ENCODE data around the gene AKAP13.
"Not testable (repeated sequence)": the region's sequence is repeated elsewhere in the genome, so short reads cannot be mapped to it uniquely, and the experiment has no call there.

The AKAP13 gene

GRCh38 chr15:85581495-85581894, 201.1 kb downstream of the AKAP13 start:
- no peak for DNase-seq

- DNase-seq, result no peak
Measured at GRCh38 chr15:85582131-85583079, 202.0 kb downstream of the AKAP13 start.

GRCh38 chr15:85583442-85583841, 203.0 kb downstream of the AKAP13 start:
- DNase-seq, result no peak

GRCh38 chr15:85583923-85584390, 203.6 kb downstream of the AKAP13 start:
- DNase-seq, result peak; percentile 6

GRCh38 chr15:85584872-85585271, 204.5 kb downstream of the AKAP13 start:
- no peak for DNase-seq

GRCh38 chr15:85586196-85586595, 205.8 kb downstream of the AKAP13 start:
- DNase-seq, result not testable (repeated sequence)

DNA sequence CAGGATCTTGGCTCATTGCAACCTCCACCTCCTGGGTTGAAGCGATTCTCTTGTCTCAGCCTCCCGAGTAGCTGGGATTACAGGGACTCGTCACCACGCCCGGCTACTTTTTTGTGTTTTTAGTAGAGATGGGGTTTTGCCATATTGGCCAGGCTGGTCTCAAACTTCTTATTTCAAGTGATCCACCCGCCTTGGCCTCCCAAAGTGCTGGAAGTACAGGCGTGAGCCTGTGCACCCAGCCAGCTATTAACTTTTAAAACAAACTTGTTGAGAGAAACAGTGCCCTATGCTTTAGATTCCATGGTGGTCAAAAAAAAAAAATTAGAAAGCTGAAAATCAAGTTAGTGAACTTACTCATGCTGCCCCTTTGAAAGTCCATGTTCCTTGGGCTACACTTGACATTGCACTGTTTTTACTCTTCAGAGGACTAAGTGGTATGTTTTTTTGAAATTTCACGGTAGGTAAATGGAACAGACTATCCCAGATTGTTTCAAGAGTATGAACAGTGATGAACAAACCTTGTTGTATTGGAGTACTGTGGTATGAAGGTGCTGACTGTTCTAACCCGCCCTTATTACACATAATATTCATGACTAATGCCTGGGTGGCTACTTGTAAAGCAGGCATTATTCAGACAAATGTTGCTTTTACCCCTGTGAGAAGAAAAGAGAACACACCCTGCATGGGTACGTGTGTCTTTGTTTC, 207.5 kb downstream of the AKAP13 start:
- no peak for DNase-seq

GRCh38 chr15:85588677-85589076, 208.3 kb downstream of the AKAP13 start:
- DNase-seq, result no peak

DNA sequence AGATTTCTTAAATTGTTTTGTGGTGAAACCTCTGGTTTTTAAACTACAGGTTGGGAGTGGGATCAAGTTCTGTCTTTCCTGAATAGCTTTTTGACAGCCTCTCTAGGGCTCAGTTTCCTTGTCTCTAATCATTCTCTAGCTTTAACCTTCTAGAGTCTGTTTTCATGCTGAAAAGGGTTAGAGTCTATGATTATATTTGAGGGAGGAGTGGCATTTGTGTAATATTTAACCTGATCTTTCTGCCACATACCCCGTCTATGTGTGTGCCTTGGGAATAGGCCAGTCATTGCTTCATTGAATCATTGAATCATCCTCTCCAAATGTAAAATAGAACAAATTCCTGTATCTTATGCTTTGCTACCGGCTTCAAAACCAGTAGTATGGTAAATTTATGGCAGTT, 209.4 kb downstream of the AKAP13 start:
- DNase-seq, result no peak

GRCh38 chr15:85591622-85592021, 211.2 kb downstream of the AKAP13 start:
- DNase-seq, result no peak

GRCh38 chr15:85592148-85592547, 211.7 kb downstream of the AKAP13 start:
- DNase-seq, result no peak

DNA sequence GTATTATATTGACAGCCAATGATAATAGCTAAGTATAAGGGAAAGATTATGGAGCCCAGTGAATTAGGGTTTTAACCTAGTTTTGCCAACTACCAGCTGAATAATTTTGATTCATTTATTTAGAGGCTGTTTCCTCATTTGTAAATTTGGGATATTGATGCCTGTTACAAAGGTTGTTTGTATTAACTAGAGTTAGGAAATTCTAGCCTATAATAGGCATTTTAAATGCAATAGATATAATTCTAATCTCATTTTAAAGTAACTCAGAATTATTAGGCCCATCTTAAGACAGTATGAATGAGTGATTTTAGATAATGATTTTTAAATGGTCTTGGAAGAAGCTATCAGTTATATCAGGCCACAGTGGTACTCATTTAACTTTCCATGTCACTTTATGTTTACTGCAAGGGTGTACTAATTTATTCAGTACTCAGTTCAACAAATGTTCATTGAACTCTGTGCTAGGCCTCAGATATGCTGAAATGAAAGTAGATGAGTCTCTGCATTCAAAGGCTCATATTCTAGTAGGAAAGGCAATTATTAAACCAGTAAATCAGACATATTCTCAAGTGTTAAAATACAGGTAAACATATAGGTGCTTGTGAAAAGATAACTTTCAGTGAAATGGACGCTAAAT, 213.5 kb downstream of the AKAP13 start:
- DNase-seq, result no peak

- DNase-seq, result no peak
Measured at GRCh38 chr15:85595804-85596536, 215.6 kb downstream of the AKAP13 start.

GRCh38 chr15:85597155-85597815, 216.9 kb downstream of the AKAP13 start:
- no peak for DNase-seq

GRCh38 chr15:85598219-85598618, 217.8 kb downstream of the AKAP13 start:
- DNase-seq, result no peak

DNA sequence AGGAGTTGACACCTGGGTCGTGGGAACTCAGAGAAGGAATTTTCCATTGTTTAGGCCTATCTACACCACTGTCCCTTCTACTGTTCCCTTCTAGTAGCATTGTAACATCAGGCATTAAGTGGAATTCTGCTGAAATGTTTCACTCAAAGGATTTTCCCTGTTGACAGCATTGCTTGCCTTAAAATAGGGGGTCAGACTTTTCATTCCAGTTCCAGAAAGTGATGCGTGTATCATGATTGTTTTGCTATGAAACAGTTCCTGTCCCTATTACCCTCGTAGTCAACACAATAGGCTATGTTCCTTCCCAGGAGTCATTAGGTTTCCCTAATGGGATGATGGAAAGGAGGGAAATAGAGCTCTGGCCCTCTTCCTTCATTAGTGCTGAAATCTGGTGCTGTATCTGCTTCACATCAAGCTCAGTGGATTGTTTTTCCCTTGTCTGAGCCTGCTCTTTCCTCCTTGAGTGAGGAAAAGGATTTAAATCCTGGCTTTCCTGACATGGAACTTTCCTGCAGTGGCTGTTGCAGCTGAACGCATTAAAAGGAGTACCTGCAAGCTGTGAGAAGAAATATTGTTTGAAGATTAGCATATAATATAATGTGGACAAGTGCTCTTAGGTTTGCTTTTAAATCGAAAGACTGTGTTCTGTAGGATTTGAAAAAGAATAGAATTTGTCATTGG, 218.5 kb downstream of the AKAP13 start:
- DNase-seq, result no peak

DNA sequence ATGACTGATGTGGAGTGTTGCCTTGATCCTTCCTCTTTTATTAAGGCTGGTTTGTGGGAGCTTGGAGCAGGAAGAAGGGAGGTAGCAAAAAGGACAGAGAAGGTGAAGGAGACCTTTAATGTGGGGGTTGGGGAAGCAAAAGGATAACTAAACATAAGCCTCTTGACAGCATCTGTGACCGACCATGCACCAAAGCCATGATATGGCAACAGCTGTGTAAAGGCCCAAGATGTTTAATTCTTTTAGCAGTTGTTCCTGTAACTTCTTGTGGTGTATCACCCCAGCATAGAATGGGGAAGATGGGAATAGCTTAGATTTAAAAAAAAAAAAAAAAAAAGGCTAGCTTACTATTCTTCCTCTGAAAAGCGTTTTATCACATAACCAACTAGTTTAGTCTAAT, 219.6 kb downstream of the AKAP13 start:
- DNase-seq, result no peak

- DNase-seq, result no peak
Measured at GRCh38 chr15:85603160-85603559, 222.8 kb downstream of the AKAP13 start.

- no peak for DNase-seq
Measured at GRCh38 chr15:85603703-85604102, 223.3 kb downstream of the AKAP13 start.

- no peak for DNase-seq
Measured at GRCh38 chr15:85604194-85604593, 223.8 kb downstream of the AKAP13 start.

DNA sequence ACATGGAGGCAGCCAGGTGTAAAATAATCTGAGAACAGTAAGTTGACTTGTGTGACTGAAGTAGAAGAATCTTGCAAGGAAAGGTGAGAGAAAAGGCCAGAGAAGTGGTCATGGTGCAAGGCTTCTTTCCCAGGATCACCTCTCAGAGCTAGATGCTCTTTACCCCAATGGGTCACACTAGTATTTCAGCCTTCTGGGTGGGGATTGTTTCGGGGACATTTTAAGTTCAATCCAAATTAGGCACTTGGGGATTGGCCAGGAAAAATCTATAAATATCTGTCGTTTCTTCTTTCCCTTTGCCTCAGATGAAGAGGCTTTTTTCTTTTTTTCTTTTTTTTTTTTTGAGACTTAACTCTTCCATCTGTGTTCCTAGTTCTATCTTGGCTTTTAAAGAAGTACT, 226.3 kb downstream of the AKAP13 start:
- no peak for DNase-seq

All from NCI-H2029 (cell line).